Measurements from ENCODE around the gene CLCN4.

- TF ChIP-seq POLR2A (IDR thresholded peaks at IDR 0.05): no peak
- no peak for TF ChIP-seq CTCF (IDR thresholded peaks at IDR 0.05)
Observed at GRCh38 chrX:10126044-10126443, 30.7 kb upstream of the CLCN4 start.

Measured in adrenal gland (tissue), 5 donors.